Naive thymus-derived CD4-positive, alpha-beta T cell (primary cell): ENCODE data around the gene WWP2. TPM values are rescaled to one million over a fixed set of nuclear protein-coding genes. Genes with fewer than 3 reads are reported as not detected.

Experiments
- ATAC-seq: fragments of 150-1000 bp; cut with Tn5 transposase; 2 replicates; pipeline ENCODE4 v1.10.0; 2021; ENCODE audit warnings: mild to moderate bottlenecking, moderate library complexity
- CTCF ChIA-PET: fragments of 350-600 bp; sonication (Branson Sonifier 250); formaldehyde crosslinking; loops from one replicate; lab custom pipeline; 2021; ENCODE audit warnings: antibody characterized with exemption; lab: Charles Lee
- POLR2A ChIA-PET: fragments of 350-600 bp; sonication (Branson Sonifier 250); formaldehyde crosslinking; loops from one replicate; lab custom pipeline; 2021; ENCODE audit warnings: antibody characterized with exemption, inconsistent platforms; lab: Charles Lee
- DNase-seq, 9 donors: peaks; one replicate each; pipeline versions ENCODE4 v3.0.0 to v3.0.0-alpha.2; 2020 to 2022; ENCODE audit warnings: mixed read lengths in 1 of 9
- H3K27ac ChIP-seq: one replicate; pipeline ENCODE4 v1.7.0; 2013; ENCODE audit warnings: mild to moderate bottlenecking, low read depth, low read length, moderate library complexity
- H3K27me3 ChIP-seq, 2 donors: one replicate each; pipeline ENCODE4 v1.7.0; 2013; ENCODE audit warnings: low read length in 2 of 2, mild to moderate bottlenecking in 2 of 2, moderate library complexity in 2 of 2; ENCODE audit not compliant: control insufficient read depth in 2 of 2, insufficient read depth in 2 of 2
- H3K36me3 ChIP-seq, 3 experiments: 1 replicate in 2 of 3; 2 replicates in 1 of 3; pipeline ENCODE4 v1.7.0; 2013; ENCODE audit warnings: low read length in 3 of 3, mild to moderate bottlenecking in 3 of 3, moderate library complexity in 1 of 3; ENCODE audit not compliant: insufficient read depth in 3 of 3, control insufficient read depth in 2 of 3
- H3K4me1 ChIP-seq, 2 donors: one replicate each; pipeline ENCODE4 v1.7.0; 2013; ENCODE audit warnings: low read length in 2 of 2, mild to moderate bottlenecking in 2 of 2, moderate library complexity in 1 of 2; ENCODE audit not compliant: control insufficient read depth in 2 of 2, insufficient read depth in 2 of 2
- H3K4me3 ChIP-seq: 2 replicates; pipeline ENCODE4 v1.7.0; 2013; ENCODE audit warnings: mild to moderate bottlenecking, low read length
- H3K9me3 ChIP-seq, 3 experiments: 1 replicate in 2 of 3; 2 replicates in 1 of 3; pipeline ENCODE4 v1.7.0; 2013; ENCODE audit warnings: low read length in 3 of 3; ENCODE audit not compliant: control insufficient read depth in 2 of 3
- H3K27ac Mint-ChIP-seq, 9 donors: one replicate each; pipeline ENCODE4 v1.8.0; 2020 to 2022; ENCODE audit warnings: mixed read lengths in 9 of 9, mild to moderate bottlenecking in 8 of 9, moderate library complexity in 5 of 9, inconsistent platforms in 2 of 9
- H3K27me3 Mint-ChIP-seq, 5 donors: one replicate each; pipeline ENCODE4 v1.8.0; 2021 to 2022; ENCODE audit warnings: mixed read lengths in 5 of 5, mild to moderate bottlenecking in 1 of 5
- H3K36me3 Mint-ChIP-seq, 5 donors: one replicate each; pipeline ENCODE4 v1.8.0; 2020 to 2022; ENCODE audit warnings: mixed read lengths in 5 of 5, mild to moderate bottlenecking in 3 of 5, inconsistent platforms in 1 of 5
- H3K4me1 Mint-ChIP-seq, 7 donors: one replicate each; pipeline ENCODE4 v1.8.0; 2020 to 2022; ENCODE audit warnings: mixed read lengths in 7 of 7, mild to moderate bottlenecking in 3 of 7, inconsistent platforms in 1 of 7
- H3K4me3 Mint-ChIP-seq, 10 donors: one replicate each; pipeline ENCODE4 v1.8.0; 2020 to 2022; ENCODE audit warnings: mild to moderate bottlenecking in 10 of 10, mixed read lengths in 10 of 10, moderate library complexity in 6 of 10, inconsistent platforms in 2 of 10
- H3K9me3 Mint-ChIP-seq, 11 donors: one replicate each; pipeline ENCODE4 v1.8.0; 2020 to 2022; ENCODE audit warnings: mixed read lengths in 11 of 11, mild to moderate bottlenecking in 4 of 11, inconsistent platforms in 1 of 11, moderate library complexity in 1 of 11
- intact Hi-C, 2 donors: fragments of 100-400 bp; cut with micrococcal nuclease; formaldehyde crosslinking; loops; one replicate each; pipeline ENCODE4 v1.15.1; 2023
- polyA plus RNA-seq, 2 donors: library from polyadenylated mRNA; unstranded; fragments of 300-500 nt; fragmentation: Illumina TruSeq; gene quantifications; one replicate each; pipeline ENCODE4 v1.2.3, GENCODE V29; 2021
- total RNA-seq, 6 experiments: library from RNA in 5 of 6; stranded (reverse) in 5 of 6; gene quantifications; 1 replicate in 5 of 6; 2 replicates in 1 of 6; pipeline ENCODE4 v1.2.3 and lab custom pipeline; 2021 to 2026

WWP2 gene
- total and polyA plus RNA-seq, 7 experiments from 2014 or later = 29.2 to 81.3 (median 64.7) TPM

DNA sequence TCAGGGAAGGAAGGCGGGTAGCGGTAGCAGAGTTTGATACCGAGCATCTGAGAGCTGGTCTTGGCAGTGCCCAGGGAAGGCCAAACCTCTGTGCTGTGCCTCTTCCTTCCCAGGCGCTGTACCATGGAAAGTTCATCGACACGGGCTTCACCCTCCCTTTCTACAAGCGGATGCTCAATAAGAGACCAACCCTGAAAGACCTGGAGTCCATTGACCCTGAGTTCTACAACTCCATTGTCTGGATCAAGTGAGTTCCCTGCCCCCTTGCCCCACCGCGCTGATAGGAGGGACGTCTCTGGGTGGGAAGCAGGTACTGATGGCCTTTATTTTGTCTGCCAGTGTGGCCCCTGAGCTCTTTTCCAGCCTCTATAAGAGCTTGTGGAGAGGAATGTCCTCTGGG lies 173.6 kb downstream of the WWP2 start:
- Mint-ChIP-seq H3K27ac (no peak overlapping the region), H3K9me3 (peaks cover 0 to 2% (median 0%) of the 10 kb centered on the region in 11 donors), H3K4me3 (no peak overlapping the region), H3K27me3 (no peaks in the 10 kb centered on the region), H3K36me3 (peaks cover 2 to 66% (median 13%) of the 10 kb centered on the region in 5 donors), H3K4me1 (no peaks in the 10 kb centered on the region)
- Histone ChIP-seq H3K36me3 (peaks cover 8 to 99% (median 10%) of the 10 kb centered on the region in 3 experiments), H3K27me3 (no peaks in the 10 kb centered on the region), H3K4me1 (no peaks in the 10 kb centered on the region), H3K9me3 (no peaks in the 10 kb centered on the region), H3K27ac (no peak overlapping the region), H3K4me3 (no peak overlapping the region)
- ATAC-seq (no peak), DNase-seq (no peak)
- intact Hi-C loops = no loop called here
- ChIA-PET POLR2A (no interaction called here), CTCF (no interaction called here)

DNA sequence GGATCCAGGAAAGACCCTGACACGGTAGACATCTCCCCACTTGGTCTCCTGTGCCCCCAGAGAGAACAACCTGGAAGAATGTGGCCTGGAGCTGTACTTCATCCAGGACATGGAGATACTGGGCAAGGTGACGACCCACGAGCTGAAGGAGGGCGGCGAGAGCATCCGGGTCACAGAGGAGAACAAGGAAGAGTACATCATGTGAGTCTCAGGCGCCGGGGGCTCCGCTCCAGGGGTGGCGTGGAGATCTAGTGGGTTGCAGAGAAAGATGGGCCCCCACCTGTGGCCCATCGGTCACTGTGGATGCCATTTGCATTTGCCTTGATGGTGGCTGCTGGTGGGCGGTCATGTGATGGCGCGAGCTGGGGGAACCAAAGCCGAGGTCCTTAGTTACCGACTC lies 174.1 kb downstream of the WWP2 start:
- Mint-ChIP-seq H3K4me1 (no peaks in the 10 kb centered on the region), H3K9me3 (peaks cover 0 to 2% (median 0%) of the 10 kb centered on the region in 11 donors), H3K27ac (no peak overlapping the region), H3K4me3 (no peak overlapping the region), H3K36me3 (peaks cover 2 to 63% (median 9%) of the 10 kb centered on the region in 5 donors), H3K27me3 (no peaks in the 10 kb centered on the region)
- POLR2A ChIA-PET = no interaction called here
- Histone ChIP-seq H3K9me3 (no peaks in the 10 kb centered on the region), H3K27me3 (no peaks in the 10 kb centered on the region), H3K36me3 (peaks cover 3 to 99% (median 10%) of the 10 kb centered on the region in 3 experiments), H3K4me1 (no peaks in the 10 kb centered on the region), H3K27ac (no peak overlapping the region), H3K4me3 (no peak overlapping the region)
- intact Hi-C loops = no loop called here
- ATAC-seq (no peak), DNase-seq (no peak)
- CTCF ChIA-PET = no interaction called here

DNA sequence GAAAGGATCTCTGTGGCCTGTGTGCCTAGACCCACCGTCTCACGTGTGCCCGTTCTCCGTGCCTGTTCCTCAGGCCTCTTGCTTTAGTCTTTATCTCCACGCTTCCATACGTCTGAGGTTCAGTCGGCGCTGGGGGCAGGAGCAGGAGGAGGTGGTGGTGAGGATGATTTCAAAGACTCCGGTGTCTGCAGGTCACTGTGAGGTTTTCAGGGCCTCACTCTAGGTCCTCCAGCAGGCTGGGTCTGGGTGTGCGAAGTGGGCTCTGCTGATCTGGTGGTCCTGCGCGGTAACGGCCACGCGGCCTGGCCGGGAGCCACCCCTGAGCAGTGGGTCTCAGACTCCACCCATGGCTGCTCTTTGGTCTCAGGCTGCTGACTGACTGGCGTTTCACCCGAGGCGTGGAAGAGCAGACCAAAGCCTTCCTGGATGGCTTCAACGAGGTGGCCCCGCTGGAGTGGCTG lies 174.6 kb downstream of the WWP2 start:
- H3K9me3 Mint-ChIP-seq = peaks cover 0 to 2% (median 0%) of the 10 kb centered on the region in 11 donors
- H3K36me3 ChIP-seq = peaks cover 0 to 99% (median 10%) of the 10 kb centered on the region in 3 experiments
- ChIA-PET CTCF (no interaction called here), POLR2A (no interaction called here)
- H3K36me3 Mint-ChIP-seq = peaks cover 2 to 60% (median 9%) of the 10 kb centered on the region in 5 donors
- DNase-seq (no peak), ATAC-seq (no peak)
- H3K4me3 Mint-ChIP-seq = no peak overlapping the region
- H3K27ac ChIP-seq = no peak overlapping the region
- H3K4me1 ChIP-seq = no peaks in the 10 kb centered on the region
- H3K27me3 ChIP-seq = no peaks in the 10 kb centered on the region
- no peaks in the 10 kb centered on the region for H3K9me3 ChIP-seq
- intact Hi-C loops = no loop called here
- H3K4me1 Mint-ChIP-seq = no peaks in the 10 kb centered on the region
- H3K27me3 Mint-ChIP-seq = no peaks in the 10 kb centered on the region
- no peak overlapping the region for H3K27ac Mint-ChIP-seq
- no peak overlapping the region for H3K4me3 ChIP-seq

DNA sequence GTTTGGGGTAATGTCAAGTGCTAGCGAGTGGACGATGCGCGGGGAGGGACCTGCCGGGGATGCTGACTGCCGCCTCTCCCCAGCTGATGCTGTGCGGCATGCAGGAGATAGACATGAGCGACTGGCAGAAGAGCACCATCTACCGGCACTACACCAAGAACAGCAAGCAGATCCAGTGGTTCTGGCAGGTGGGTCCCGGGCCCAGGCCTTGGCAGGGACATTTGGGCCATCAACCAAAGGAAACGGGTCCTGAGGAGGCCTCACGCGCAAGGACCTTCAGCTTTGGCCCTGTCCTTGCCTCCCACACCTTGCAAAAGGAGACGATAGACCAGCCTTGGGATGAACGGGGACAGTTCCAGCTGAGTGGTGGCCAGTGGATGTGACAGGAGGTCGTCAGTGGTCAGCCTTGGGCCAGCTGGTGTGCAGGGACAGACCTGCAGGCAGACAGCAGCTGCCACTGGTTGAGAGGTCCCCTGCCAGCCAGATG lies 175.4 kb downstream of the WWP2 start:
- Mint-ChIP-seq H3K27me3 (no peaks in the 10 kb centered on the region), H3K9me3 (no peaks in the 10 kb centered on the region), H3K27ac (peak overlapping the region in 1 of 9 donors; percentile 53), H3K36me3 (peaks cover 2 to 56% (median 9%) of the 10 kb centered on the region in 5 donors), H3K4me1 (no peaks in the 10 kb centered on the region), H3K4me3 (no peak overlapping the region)
- H3K27me3 ChIP-seq = no peaks in the 10 kb centered on the region
- ChIA-PET POLR2A (no interaction called here), CTCF (no interaction called here)
- intact Hi-C loops = no loop called here
- no peak overlapping the region for H3K27ac ChIP-seq
- no peak overlapping the region for H3K4me3 ChIP-seq
- DNase-seq = no peak
- no peaks in the 10 kb centered on the region for H3K9me3 ChIP-seq
- H3K36me3 ChIP-seq = peaks cover 0 to 98% (median 10%) of the 10 kb centered on the region in 3 experiments
- H3K4me1 ChIP-seq = no peaks in the 10 kb centered on the region
- ATAC-seq = no peak

DNA sequence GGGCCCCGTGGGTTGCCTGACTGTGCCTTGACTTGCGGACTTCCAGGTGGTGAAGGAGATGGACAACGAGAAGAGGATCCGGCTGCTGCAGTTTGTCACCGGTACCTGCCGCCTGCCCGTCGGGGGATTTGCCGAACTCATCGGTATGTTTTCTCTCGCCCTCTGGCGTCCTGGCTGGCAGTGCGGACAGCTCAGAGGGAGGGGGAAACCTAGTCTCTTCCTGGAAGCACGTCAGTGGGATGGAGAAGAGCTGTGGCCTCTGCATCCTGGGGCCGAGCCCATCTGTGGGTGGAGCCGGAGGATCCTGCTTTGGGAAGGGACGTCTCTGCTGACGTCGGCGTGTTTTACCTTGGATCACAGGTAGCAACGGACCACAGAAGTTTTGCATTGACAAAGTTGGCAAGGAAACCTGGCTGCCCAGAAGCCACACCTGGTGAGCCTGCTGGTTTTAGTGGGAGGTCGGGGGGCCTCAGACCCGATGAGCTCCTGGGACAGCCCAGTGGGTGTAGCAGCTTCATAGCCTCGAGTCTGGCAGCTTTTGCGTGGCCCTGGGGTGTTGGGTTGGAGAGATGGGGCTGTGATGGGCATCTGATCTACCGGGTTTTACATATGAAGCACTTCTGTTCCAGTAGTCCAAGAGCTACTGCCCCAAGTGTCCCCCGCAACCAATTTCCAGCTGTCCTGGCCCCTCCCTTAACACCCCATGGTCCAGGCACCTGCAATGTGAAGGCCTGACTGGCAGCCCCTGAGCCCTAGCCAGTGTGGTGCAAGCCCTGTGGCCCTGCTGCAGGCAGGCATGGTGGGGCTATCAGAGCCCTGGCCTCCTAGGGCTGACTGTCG lies 177.1 kb downstream of the WWP2 start:
- Mint-ChIP-seq H3K27ac (peak overlapping the region in 1 of 9 donors; percentile 43), H3K4me3 (no peak overlapping the region), H3K36me3 (peaks cover 2 to 41% (median 9%) of the 10 kb centered on the region in 5 donors), H3K27me3 (no peaks in the 10 kb centered on the region), H3K9me3 (no peaks in the 10 kb centered on the region), H3K4me1 (no peaks in the 10 kb centered on the region)
- intact Hi-C loops = no loop called here
- ChIA-PET POLR2A (no interaction called here), CTCF (no interaction called here)
- DNase-seq (no peak), ATAC-seq (no peak)
- peaks cover 0 to 81% (median 10%) of the 10 kb centered on the region in 3 experiments for H3K36me3 ChIP-seq
- no peaks in the 10 kb centered on the region for H3K27me3 ChIP-seq
- no peak overlapping the region for H3K27ac ChIP-seq
- H3K9me3 ChIP-seq = no peaks in the 10 kb centered on the region
- no peak overlapping the region for H3K4me3 ChIP-seq
- no peaks in the 10 kb centered on the region for H3K4me1 ChIP-seq

DNA sequence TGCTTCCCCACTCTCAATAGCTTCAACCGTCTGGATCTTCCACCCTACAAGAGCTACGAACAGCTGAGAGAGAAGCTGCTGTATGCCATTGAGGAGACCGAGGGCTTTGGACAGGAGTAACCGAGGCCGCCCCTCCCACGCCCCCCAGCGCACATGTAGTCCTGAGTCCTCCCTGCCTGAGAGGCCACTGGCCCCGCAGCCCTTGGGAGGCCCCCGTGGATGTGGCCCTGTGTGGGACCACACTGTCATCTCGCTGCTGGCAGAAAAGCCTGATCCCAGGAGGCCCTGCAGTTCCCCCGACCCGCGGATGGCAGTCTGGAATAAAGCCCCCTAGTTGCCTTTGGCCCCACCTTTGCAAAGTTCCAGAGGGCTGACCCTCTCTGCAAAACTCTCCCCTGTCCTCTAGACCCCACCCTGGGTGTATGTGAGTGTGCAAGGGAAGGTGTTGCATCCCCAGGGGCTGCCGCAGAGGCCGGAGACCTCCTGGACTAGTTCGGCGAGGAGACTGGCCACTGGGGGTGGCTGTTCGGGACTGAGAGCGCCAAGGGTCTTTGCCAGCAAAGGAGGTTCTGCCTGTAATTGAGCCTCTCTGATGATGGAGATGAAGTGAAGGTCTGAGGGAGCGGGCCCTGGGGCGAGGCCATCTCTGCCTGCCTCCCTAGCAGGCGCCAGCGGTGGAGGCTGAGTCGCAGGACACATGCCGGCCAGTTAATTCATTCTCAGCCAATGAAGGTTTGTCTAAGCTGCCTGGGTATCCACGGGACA lies 177.9 kb downstream of the WWP2 start:
- H3K36me3 ChIP-seq = peaks cover 0 to 73% (median 10%) of the 10 kb centered on the region in 3 experiments
- H3K4me3 ChIP-seq = no peak overlapping the region
- ChIA-PET POLR2A (no interaction called here), CTCF (interaction anchor here (1.2 kb wide), 1 partner anchor 9 kb away, joined by 3 read pairs; no protein-coding TSS in a partner anchor)
- no peaks in the 10 kb centered on the region for H3K27me3 ChIP-seq
- H3K4me1 ChIP-seq = no peaks in the 10 kb centered on the region
- peaks cover 2 to 37% (median 9%) of the 10 kb centered on the region in 5 donors for H3K36me3 Mint-ChIP-seq
- H3K9me3 ChIP-seq = no peaks in the 10 kb centered on the region
- H3K27ac ChIP-seq = no peak overlapping the region
- DNase-seq (no peak), ATAC-seq (no peak)
- H3K4me1 Mint-ChIP-seq = no peaks in the 10 kb centered on the region
- H3K27ac Mint-ChIP-seq = peak overlapping the region in 1 of 9 donors; percentile 6
- no peak overlapping the region for H3K4me3 Mint-ChIP-seq
- H3K9me3 Mint-ChIP-seq = no peaks in the 10 kb centered on the region
- intact Hi-C loops = no loop called here
- no peaks in the 10 kb centered on the region for H3K27me3 Mint-ChIP-seq
